Hepatocyte (in vitro differentiated cells): Measurements from ENCODE around the gene C4orf46. TPM values are rescaled to one million over a fixed set of nuclear protein-coding genes. Genes with fewer than 3 reads are reported as not detected.
"Not testable (repeated sequence)": the region's sequence is repeated elsewhere in the genome, so short reads cannot be mapped to it uniquely, and the experiment has no call there.

Experiments used
- DNase-seq: peaks from one replicate; pipeline ENCODE4 v3.0.0-alpha.2; 2016; ENCODE audit warnings: low spot score
- H2AFZ ChIP-seq: fragments of 200-600 bp; sonication (generic); 2 replicates; pipeline ENCODE4 v1.6.0; 2016; ENCODE audit warnings: antibody characterized with exemption, mild to moderate bottlenecking
- H3K27ac ChIP-seq: fragments of 200-600 bp; sonication (generic); 2 replicates; pipeline ENCODE4 v1.5.1; 2016; ENCODE audit warnings: mild to moderate bottlenecking
- H3K27me3 ChIP-seq: fragments of 200-600 bp; sonication (generic); 2 replicates; pipeline ENCODE4 v1.6.1; 2016
- H3K36me3 ChIP-seq: fragments of 200-600 bp; sonication (generic); replicated peaks from 2 replicates; pipeline ENCODE4 v1.5.1; 2016; ENCODE audit warnings: low read depth; ENCODE audit not compliant: insufficient read depth
- H3K4me1 ChIP-seq: fragments of 200-600 bp; sonication (generic); 2 replicates; pipeline ENCODE4 v1.5.1; 2016; ENCODE audit warnings: mild to moderate bottlenecking, moderate library complexity; ENCODE audit not compliant: insufficient read depth
- H3K4me2 ChIP-seq: fragments of 200-600 bp; sonication (generic); 2 replicates; pipeline ENCODE4 v1.6.0; 2016
- H3K4me3 ChIP-seq: fragments of 200-600 bp; sonication (generic); 2 replicates; pipeline ENCODE4 v1.5.1; 2016; ENCODE audit warnings: mild to moderate bottlenecking
- H3K79me2 ChIP-seq: fragments of 200-600 bp; sonication (generic); 2 replicates; pipeline ENCODE4 v1.6.0; 2017; ENCODE audit warnings: mild to moderate bottlenecking
- H3K9me2 ChIP-seq: fragments of 200-600 bp; sonication (generic); replicated peaks from 2 replicates; pipeline ENCODE4 v1.6.0; 2017; ENCODE audit warnings: mild to moderate bottlenecking; ENCODE audit not compliant: insufficient read depth
- H3K9me3 ChIP-seq: fragments of 200-600 bp; sonication (generic); 2 replicates; pipeline ENCODE4 v1.5.1; 2016; ENCODE audit warnings: low read depth, mild to moderate bottlenecking
- H4K20me1 ChIP-seq: fragments of 200-600 bp; sonication (generic); 2 replicates; pipeline ENCODE4 v1.6.0; 2016; ENCODE audit warnings: mild to moderate bottlenecking; ENCODE audit not compliant: insufficient read depth, poor library complexity, severe bottlenecking
- EZH2 ChIP-seq: fragments of 200-600 bp; sonication (generic); IDR thresholded peaks from 2 replicates; pipeline ENCODE4 v1.6.1; 2016; ENCODE audit warnings: antibody characterized with exemption, mild to moderate bottlenecking, borderline replicate concordance
- EZH2phosphoT487 ChIP-seq: fragments of 200-600 bp; sonication (generic); IDR thresholded peaks from one replicate; pipeline ENCODE4 v1.6.1; 2018; ENCODE audit warnings: antibody characterized with exemption, mild to moderate bottlenecking, low read depth, moderate library complexity; ENCODE audit not compliant: unreplicated experiment, severe bottlenecking
- WGBS: methylation state at CpG from one replicate; pipeline ENCODE4 v1.1.6; 2016; ENCODE audit warnings: low lambda C conversion rate; ENCODE audit errors: missing lambda C conversion rate; 5-methylcytosine and 5-hydroxymethylcytosine counted together
- polyA plus RNA-seq: library from polyadenylated mRNA; unstranded; fragments of >200 nt; fragmentation: Nextera tagmentation; extraction: Ambion mirVana; gene quantifications from 2 replicates; pipeline ENCODE4 v1.2.1, GENCODE V29; 2016
- total RNA-seq: library from RNA; depleted of rRNA; stranded (reverse); fragments of >200 nt; gene quantifications from 2 replicates; pipeline ENCODE4 v1.2.3, GENCODE V29; 2014
- TF ChIP-seq, protein P1 (sequence below): fragments of 200-600 bp; sonication (generic); IDR thresholded peaks from 2 replicates; pipeline ENCODE4 v1.5.1; 2016; ENCODE audit warnings: antibody characterized with exemption, mild to moderate bottlenecking; ENCODE audit not compliant: poor library complexity

Gene C4orf46
- total RNA-seq (15.8 and 18.3 TPM in 2 replicates), polyA plus RNA-seq (7.3 and 9.5 TPM in 2 replicates)

DNA sequence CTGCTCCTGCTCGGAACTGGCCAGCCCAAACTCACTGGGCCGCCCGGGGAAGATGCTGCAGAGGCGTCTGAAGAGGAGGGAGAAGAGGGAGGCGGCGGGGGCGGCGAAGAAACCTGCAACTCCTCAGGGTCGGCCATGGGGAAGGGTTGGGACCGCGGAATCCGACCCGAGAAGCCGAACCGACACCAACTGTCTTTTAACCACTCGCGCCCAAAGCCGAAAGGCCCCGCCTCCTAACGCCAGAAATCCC, at the start of gene C4orf46:
C4orf46 (minus strand) TSS at position 223 of the 250 bp plus-strand sequence; CDS start at position 137, 86 bp downstream.
- no peak for DNase-seq
- Histone ChIP-seq H3K9me3 (no peaks in the 10 kb centered on the region), H3K4me2 (peak within 1 kb of the TSS; percentile 90), H3K4me1 (peaks cover 4% of the 10 kb centered on the region), H3K27ac (peak within 1 kb of the TSS; percentile 87), H3K79me2 (peaks cover 57% of the 10 kb centered on the region), H2AFZ (peak within 1 kb of the TSS; percentile 56), H4K20me1 (no peaks in the 10 kb centered on the region), H3K27me3 (no peaks in the 10 kb centered on the region), H3K4me3 (peak within 1 kb of the TSS; percentile 37), H3K9me2 (no peaks in the 10 kb centered on the region), H3K36me3 (no peaks in the 10 kb centered on the region)
- 2% methylated on average over 18 of the region's 20 CpGs for WGBS
- TF ChIP-seq, protein P1, sequence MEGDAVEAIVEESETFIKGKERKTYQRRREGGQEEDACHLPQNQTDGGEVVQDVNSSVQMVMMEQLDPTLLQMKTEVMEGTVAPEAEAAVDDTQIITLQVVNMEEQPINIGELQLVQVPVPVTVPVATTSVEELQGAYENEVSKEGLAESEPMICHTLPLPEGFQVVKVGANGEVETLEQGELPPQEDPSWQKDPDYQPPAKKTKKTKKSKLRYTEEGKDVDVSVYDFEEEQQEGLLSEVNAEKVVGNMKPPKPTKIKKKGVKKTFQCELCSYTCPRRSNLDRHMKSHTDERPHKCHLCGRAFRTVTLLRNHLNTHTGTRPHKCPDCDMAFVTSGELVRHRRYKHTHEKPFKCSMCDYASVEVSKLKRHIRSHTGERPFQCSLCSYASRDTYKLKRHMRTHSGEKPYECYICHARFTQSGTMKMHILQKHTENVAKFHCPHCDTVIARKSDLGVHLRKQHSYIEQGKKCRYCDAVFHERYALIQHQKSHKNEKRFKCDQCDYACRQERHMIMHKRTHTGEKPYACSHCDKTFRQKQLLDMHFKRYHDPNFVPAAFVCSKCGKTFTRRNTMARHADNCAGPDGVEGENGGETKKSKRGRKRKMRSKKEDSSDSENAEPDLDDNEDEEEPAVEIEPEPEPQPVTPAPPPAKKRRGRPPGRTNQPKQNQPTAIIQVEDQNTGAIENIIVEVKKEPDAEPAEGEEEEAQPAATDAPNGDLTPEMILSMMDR: no peak
- no peak for TF ChIP-seq EZH2
- TF ChIP-seq EZH2phosphoT487: no peak

DNA sequence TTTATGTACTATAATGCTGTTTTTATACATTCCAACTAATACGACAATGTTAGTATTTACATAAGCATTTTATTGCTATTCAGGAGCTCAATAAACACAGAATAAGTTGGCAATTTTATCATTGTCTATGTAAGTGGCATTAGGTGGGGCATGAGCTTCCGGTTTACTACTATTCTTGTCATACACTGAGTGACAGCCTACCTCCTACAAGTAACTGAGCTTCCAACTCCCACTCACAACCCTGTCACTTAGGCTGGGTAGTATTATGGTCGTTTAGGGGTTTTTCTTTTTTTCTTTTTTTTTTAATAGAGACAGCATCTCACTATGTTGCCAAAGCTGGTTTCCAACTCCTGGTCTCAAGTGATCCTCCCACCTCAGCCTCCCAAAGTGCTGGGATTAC, 44.1 kb upstream of the C4orf46 start:
- Histone ChIP-seq H3K27me3 (no peaks in the 10 kb centered on the region), H3K79me2 (peaks cover 9% of the 10 kb centered on the region), H3K4me3 (no peak overlapping the region), H3K9me3 (no peaks in the 10 kb centered on the region), H2AFZ (no peak overlapping the region), H3K27ac (no peak overlapping the region), H3K9me2 (no peaks in the 10 kb centered on the region), H3K4me2 (no peak overlapping the region), H3K36me3 (no peaks in the 10 kb centered on the region), H4K20me1 (no peaks in the 10 kb centered on the region), H3K4me1 (no peaks in the 10 kb centered on the region)
- no peak for DNase-seq
- WGBS: 80% methylated on average over 3 of the region's 3 CpGs
- no peak for TF ChIP-seq EZH2phosphoT487
- TF ChIP-seq, protein P1: no peak
- no peak for TF ChIP-seq EZH2

DNA sequence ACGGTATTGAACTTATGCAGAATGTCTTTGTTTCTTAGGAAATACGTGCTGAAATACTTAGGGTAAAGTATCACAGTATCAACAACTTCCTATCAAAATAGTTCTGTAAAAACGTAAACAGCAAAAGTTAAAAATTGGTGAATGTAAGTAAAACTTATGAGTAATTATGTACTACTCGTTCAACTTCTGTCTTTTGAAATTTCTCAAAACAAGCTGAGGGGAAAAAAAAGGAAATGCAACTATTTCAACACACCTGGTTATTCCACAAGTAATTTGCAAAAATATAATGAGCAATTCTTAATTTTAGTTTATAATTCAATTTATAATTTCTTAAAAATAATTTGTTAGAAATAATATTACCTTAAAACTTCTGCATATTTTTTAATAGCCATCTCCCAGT, 43.2 kb upstream of the C4orf46 start:
- TF ChIP-seq, protein P1: no peak
- TF ChIP-seq EZH2phosphoT487 (no peak), EZH2 (no peak)
- H3K36me3 ChIP-seq: no peaks in the 10 kb centered on the region
- WGBS: 96% methylated on average over 4 of the region's 4 CpGs

DNA sequence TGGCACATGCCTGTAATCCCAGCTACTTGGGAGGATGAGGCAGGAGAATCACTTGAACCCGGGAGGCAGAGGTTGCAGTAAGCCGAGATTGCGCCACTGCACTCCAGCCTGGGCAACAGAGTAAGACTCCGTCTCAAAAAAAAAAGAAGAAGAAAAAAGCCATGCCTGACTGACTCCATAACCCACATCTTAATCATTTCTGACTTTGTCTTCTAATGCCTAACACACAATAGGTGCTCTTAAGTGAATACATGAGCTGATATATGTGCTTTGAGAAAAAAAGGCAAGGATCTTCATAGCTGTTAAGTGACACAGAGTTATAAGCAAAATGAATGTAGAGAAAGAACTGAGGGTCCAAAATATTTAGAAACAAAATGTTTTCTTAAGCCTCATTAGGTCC, 40.9 kb upstream of the C4orf46 start:
- not testable (repeated sequence) for H3K36me3 ChIP-seq

More for the DNA sequence above, 43.2 kb upstream of the C4orf46 start:
- DNase-seq: no peak
- H2AFZ ChIP-seq: no peak overlapping the region
- H3K27ac ChIP-seq: no peak overlapping the region
- H3K9me3 ChIP-seq: no peaks in the 10 kb centered on the region
- no peak overlapping the region for H3K4me3 ChIP-seq
- H3K27me3 ChIP-seq: no peaks in the 10 kb centered on the region
- peaks cover 3% of the 10 kb centered on the region for H3K79me2 ChIP-seq
- H3K9me2 ChIP-seq: no peaks in the 10 kb centered on the region
- H3K4me1 ChIP-seq: no peaks in the 10 kb centered on the region
- no peak overlapping the region for H3K4me2 ChIP-seq
- no peaks in the 10 kb centered on the region for H4K20me1 ChIP-seq

More for the DNA sequence above, 40.9 kb upstream of the C4orf46 start:
- H4K20me1 ChIP-seq, H2AFZ ChIP-seq, H3K9me3 ChIP-seq, DNase-seq, H3K79me2 ChIP-seq, H3K27me3 ChIP-seq, H3K9me2 ChIP-seq, H3K4me2 ChIP-seq, H3K4me1 ChIP-seq, H3K4me3 ChIP-seq, H3K27ac ChIP-seq: not testable (repeated sequence)
- whole genome bisulfite sequencing: 100% methylated on average over 4 of the region's 4 CpGs
